GOT3 (cell line): Measurements from ENCODE around the gene CSAG1.
"Not testable (repeated sequence)": the region's sequence is repeated elsewhere in the genome, so short reads cannot be mapped to it uniquely, and the experiment has no call there.

Experiments
- DNase-seq: peaks from one replicate; lab custom pipeline; 2025; ENCODE audit warnings: mixed read lengths; lab: John Stamatoyannopoulos, UW

The CSAG1 gene

DNA sequence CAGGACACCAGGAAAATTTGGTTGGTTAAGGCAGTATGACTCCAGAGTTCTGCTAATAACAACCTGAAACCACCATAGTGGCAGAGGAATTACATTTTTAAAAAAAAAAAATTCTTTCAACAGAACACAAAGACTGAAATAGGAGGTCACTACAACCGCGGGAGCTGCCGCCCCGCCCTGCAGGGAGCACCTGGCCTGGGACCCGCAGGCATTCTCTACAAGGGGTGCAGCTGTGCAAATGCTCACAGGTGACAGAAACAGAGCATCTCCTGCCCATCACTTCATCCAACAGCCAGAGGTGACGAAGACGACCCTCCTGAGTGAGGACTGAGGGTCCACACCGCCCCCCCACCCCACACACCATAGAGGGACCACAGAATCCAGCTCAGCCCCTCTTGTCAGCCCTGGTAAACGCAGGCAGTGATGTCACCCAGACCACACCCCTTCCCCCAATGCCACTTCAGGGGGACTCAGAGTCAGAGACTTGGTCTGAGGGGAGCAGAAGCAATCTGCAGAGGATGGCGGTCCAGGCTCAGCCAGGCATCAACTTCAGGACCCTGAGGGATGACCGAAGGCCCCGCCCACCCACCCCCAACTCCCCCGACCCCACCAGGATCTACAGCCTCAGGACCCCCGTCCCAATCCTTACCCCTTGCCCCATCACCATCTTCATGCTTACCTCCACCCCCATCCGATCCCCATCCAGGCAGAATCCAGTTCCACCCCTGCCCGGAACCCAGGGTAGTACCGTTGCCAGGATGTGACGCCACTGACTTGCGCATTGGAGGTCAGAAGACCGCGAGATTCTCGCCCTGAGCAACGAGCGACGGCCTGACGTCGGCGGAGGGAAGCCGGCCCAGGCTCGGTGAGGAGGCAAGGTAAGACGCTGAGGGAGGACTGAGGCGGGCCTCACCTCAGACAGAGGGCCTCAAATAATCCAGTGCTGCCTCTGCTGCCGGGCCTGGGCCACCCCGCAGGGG lies 35.3 kb downstream of the CSAG1 start, which contains the start of gene MAGEA3:
Gene MAGEA3, plus strand, starts transcription at position 843 of the 980 bp plus-strand sequence. CDS start 2,039 bp downstream, outside the sequence.
- DNase-seq = not testable (repeated sequence)

DNA sequence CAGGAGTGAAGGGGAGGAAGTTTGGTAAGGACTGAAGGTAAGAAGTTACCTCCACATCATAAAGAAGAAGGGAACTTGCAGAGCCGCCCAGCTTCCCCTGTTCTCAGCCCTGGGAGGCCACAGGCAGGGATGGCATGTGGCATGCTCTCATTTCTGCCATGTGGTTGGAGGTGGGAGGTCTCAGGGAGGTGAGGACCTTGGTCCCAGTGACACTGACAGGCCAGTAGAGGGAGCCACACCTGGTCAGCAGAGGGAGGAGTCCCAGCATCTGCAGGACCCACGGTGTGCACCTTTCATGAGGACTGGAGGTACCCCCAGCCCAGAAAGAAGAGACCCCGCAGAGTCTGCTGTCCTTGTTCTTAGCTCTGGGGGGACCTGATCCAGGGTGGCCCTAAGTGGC lies 52.5 kb downstream of the CSAG1 start:
- DNase-seq = not testable (repeated sequence)
